NCI-H446 treated with DMSO at 0.1 percent for 48 hours (cell line): ENCODE results near the gene PLEKHG5.
"Not testable (repeated sequence)": the region's sequence is repeated elsewhere in the genome, so short reads cannot be mapped to it uniquely, and the experiment has no call there.

Source experiments
- DNase-seq: peaks from one replicate; lab custom pipeline; 2025; lab: John Stamatoyannopoulos, UW

Gene PLEKHG5

GRCh38 chr1:6496890-6497214, 5.4 kb upstream of the PLEKHG5 start:
- DNase-seq: no peak

- no peak for DNase-seq
Observed at GRCh38 chr1:6496365-6496721, 4.9 kb upstream of the PLEKHG5 start.

GRCh38 chr1:6495540-6496364, 4.3 kb upstream of the PLEKHG5 start:
- DNase-seq: peak; percentile 41

GRCh38 chr1:6495041-6495441, 3.6 kb upstream of the PLEKHG5 start:
- DNase-seq: peak; percentile 53

GRCh38 chr1:6494627-6495026, 3.2 kb upstream of the PLEKHG5 start:
- no peak for DNase-seq

- not testable (repeated sequence) for DNase-seq
Observed at GRCh38 chr1:6493834-6494223, 2.4 kb upstream of the PLEKHG5 start.

- DNase-seq: no peak
Observed at GRCh38 chr1:6491966-6492365, 499 bp upstream of the PLEKHG5 start.

- DNase-seq: no peak
Observed at GRCh38 chr1:6491081-6491449, 402 bp downstream of the PLEKHG5 start.

GRCh38 chr1:6490181-6491080, 1.0 kb downstream of the PLEKHG5 start:
- no peak for DNase-seq

GRCh38 chr1:6489799-6490180, 1.7 kb downstream of the PLEKHG5 start:
- DNase-seq: peak; percentile 55

GRCh38 chr1:6489383-6489765, 2.1 kb downstream of the PLEKHG5 start:
- DNase-seq: no peak

- DNase-seq: no peak
Observed at GRCh38 chr1:6488602-6489382, 2.7 kb downstream of the PLEKHG5 start.

GRCh38 chr1:6487804-6488484, 3.5 kb downstream of the PLEKHG5 start:
- DNase-seq: no peak

GRCh38 chr1:6486433-6487011, 4.9 kb downstream of the PLEKHG5 start:
- peak; percentile 36 for DNase-seq

- no peak for DNase-seq
Observed at GRCh38 chr1:6485168-6486101, 6.0 kb downstream of the PLEKHG5 start.

- DNase-seq: no peak
Observed at GRCh38 chr1:6484826-6485167, 6.7 kb downstream of the PLEKHG5 start.

- no peak for DNase-seq
Observed at GRCh38 chr1:6483761-6484117, 7.7 kb downstream of the PLEKHG5 start.

GRCh38 chr1:6483017-6483760, 8.3 kb downstream of the PLEKHG5 start:
- DNase-seq: no peak

- DNase-seq: no peak
Observed at GRCh38 chr1:6481820-6482219, 9.6 kb downstream of the PLEKHG5 start.
